Loucy (cell line): ENCODE results near the gene PLIN4.

Experiments used
- EZH2phosphoT487 ChIP-seq: fragments of 200-600 bp; IDR thresholded peaks from 2 replicates; pipeline ENCODE4 v1.6.1; 2018; ENCODE audit warnings: antibody characterized with exemption, mild to moderate bottlenecking, moderate library complexity, borderline replicate concordance
- TF ChIP-seq, protein P1 (sequence below): fragments of 200-600 bp; sonication (generic); conservative IDR thresholded peaks from 2 replicates; pipeline ENCODE4 v1.5.1; 2014; ENCODE audit warnings: mild to moderate bottlenecking, antibody characterized with exemption, low read length

GRCh38 chr19:4539169-4539692 lies 20.9 kb upstream of the PLIN4 start:
- TF ChIP-seq, protein P1, sequence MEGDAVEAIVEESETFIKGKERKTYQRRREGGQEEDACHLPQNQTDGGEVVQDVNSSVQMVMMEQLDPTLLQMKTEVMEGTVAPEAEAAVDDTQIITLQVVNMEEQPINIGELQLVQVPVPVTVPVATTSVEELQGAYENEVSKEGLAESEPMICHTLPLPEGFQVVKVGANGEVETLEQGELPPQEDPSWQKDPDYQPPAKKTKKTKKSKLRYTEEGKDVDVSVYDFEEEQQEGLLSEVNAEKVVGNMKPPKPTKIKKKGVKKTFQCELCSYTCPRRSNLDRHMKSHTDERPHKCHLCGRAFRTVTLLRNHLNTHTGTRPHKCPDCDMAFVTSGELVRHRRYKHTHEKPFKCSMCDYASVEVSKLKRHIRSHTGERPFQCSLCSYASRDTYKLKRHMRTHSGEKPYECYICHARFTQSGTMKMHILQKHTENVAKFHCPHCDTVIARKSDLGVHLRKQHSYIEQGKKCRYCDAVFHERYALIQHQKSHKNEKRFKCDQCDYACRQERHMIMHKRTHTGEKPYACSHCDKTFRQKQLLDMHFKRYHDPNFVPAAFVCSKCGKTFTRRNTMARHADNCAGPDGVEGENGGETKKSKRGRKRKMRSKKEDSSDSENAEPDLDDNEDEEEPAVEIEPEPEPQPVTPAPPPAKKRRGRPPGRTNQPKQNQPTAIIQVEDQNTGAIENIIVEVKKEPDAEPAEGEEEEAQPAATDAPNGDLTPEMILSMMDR = no peak
- TF ChIP-seq EZH2phosphoT487 = no peak
